Measurements from ENCODE around the gene F2.
"Not testable (repeated sequence)": the region's sequence is repeated elsewhere in the genome, so short reads cannot be mapped to it uniquely, and the experiment has no call there.

F2 gene

DNA sequence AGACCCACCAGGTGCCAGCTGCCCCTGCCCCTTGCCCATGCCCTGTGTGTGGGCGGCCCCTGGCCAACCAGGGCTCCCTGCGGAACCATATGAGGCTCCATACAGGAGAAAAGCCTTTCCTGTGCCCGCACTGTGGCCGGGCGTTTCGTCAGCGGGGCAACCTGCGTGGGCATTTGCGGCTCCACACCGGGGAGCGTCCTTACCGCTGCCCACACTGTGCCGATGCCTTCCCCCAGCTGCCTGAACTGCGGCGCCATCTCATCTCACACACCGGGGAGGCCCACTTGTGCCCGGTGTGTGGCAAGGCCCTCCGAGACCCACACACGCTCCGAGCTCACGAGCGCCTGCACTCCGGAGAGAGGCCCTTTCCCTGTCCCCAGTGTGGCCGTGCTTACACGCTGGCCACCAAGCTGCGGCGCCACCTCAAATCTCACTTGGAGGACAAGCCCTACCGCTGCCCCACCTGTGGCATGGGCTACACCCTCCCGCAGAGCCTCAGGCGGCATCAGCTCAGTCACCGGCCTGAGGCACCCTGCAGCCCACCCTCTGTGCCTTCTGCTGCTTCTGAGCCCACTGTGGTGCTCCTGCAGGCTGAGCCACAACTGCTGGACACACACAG is 13.8 kb upstream of the F2 start:
- Histone ChIP-seq H3K27ac (replicated peaks) (no peak overlapping the region), H3K4me3 (replicated peaks; ENCODE audit: insufficient read depth, low read length) (no peak overlapping the region), H3K27me3 (ENCODE audit: insufficient read depth, poor library complexity, severe bottlenecking) (no peaks in the 10 kb centered on the region)
- no peak for DNase-seq (ENCODE audit: low read depth in 1 of 2, low spot score in 1 of 2)
- no peak for TF ChIP-seq POLR2AphosphoS5 (IDR thresholded peaks at IDR 0.05; ENCODE audit: low read depth)
- TF ChIP-seq, protein P1, sequence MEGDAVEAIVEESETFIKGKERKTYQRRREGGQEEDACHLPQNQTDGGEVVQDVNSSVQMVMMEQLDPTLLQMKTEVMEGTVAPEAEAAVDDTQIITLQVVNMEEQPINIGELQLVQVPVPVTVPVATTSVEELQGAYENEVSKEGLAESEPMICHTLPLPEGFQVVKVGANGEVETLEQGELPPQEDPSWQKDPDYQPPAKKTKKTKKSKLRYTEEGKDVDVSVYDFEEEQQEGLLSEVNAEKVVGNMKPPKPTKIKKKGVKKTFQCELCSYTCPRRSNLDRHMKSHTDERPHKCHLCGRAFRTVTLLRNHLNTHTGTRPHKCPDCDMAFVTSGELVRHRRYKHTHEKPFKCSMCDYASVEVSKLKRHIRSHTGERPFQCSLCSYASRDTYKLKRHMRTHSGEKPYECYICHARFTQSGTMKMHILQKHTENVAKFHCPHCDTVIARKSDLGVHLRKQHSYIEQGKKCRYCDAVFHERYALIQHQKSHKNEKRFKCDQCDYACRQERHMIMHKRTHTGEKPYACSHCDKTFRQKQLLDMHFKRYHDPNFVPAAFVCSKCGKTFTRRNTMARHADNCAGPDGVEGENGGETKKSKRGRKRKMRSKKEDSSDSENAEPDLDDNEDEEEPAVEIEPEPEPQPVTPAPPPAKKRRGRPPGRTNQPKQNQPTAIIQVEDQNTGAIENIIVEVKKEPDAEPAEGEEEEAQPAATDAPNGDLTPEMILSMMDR (IDR thresholded peaks at IDR 0.05; ENCODE audit: insufficient read depth, low read length) = no peak
- TF ChIP-seq GABPA (IDR thresholded peaks at IDR 0.05; ENCODE audit: low read depth) = no peak
- TF ChIP-seq SPI1 (IDR thresholded peaks at IDR 0.05; ENCODE audit: borderline replicate concordance, low read depth) = no peak
- TF ChIP-seq, protein P2, sequence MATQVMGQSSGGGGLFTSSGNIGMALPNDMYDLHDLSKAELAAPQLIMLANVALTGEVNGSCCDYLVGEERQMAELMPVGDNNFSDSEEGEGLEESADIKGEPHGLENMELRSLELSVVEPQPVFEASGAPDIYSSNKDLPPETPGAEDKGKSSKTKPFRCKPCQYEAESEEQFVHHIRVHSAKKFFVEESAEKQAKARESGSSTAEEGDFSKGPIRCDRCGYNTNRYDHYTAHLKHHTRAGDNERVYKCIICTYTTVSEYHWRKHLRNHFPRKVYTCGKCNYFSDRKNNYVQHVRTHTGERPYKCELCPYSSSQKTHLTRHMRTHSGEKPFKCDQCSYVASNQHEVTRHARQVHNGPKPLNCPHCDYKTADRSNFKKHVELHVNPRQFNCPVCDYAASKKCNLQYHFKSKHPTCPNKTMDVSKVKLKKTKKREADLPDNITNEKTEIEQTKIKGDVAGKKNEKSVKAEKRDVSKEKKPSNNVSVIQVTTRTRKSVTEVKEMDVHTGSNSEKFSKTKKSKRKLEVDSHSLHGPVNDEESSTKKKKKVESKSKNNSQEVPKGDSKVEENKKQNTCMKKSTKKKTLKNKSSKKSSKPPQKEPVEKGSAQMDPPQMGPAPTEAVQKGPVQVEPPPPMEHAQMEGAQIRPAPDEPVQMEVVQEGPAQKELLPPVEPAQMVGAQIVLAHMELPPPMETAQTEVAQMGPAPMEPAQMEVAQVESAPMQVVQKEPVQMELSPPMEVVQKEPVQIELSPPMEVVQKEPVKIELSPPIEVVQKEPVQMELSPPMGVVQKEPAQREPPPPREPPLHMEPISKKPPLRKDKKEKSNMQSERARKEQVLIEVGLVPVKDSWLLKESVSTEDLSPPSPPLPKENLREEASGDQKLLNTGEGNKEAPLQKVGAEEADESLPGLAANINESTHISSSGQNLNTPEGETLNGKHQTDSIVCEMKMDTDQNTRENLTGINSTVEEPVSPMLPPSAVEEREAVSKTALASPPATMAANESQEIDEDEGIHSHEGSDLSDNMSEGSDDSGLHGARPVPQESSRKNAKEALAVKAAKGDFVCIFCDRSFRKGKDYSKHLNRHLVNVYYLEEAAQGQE (IDR thresholded peaks at IDR 0.05; ENCODE audit: insufficient replicate concordance, low read depth) = no peak

DNA sequence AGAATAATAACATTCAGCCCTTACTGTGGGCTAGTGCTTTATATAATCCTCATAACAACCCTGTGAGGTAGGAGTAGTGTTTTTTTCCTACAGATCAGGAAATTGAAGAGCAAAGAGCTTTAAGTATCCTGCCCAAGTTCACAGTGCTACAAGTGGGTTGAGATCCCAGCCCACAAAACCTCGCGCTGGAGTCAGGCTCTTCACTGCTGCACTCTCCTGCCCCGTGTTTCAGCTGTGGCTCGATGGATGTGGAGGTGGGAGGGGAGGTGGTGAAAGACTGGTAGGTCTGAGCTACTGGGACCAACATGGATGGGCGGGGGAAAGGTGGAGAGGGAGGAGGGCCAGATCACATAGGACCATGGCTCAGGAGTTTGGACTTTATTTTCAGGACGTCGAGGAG is 12.1 kb upstream of the F2 start:
- Histone ChIP-seq H3K27ac (replicated peaks) (no peak overlapping the region), H3K4me3 (replicated peaks; ENCODE audit: insufficient read depth, low read length) (no peak overlapping the region), H3K27me3 (ENCODE audit: insufficient read depth, poor library complexity, severe bottlenecking) (no peaks in the 10 kb centered on the region)
- no peak for DNase-seq (ENCODE audit: low read depth in 1 of 2, low spot score in 1 of 2)
- TF ChIP-seq, protein P2 (IDR thresholded peaks at IDR 0.05; ENCODE audit: insufficient replicate concordance, low read depth) = no peak
- TF ChIP-seq POLR2AphosphoS5 (IDR thresholded peaks at IDR 0.05; ENCODE audit: low read depth) (no peak), SPI1 (IDR thresholded peaks at IDR 0.05; ENCODE audit: borderline replicate concordance, low read depth) (no peak), GABPA (IDR thresholded peaks at IDR 0.05; ENCODE audit: low read depth) (no peak)
- TF ChIP-seq, protein P1 (IDR thresholded peaks at IDR 0.05; ENCODE audit: insufficient read depth, low read length) = no peak

DNA sequence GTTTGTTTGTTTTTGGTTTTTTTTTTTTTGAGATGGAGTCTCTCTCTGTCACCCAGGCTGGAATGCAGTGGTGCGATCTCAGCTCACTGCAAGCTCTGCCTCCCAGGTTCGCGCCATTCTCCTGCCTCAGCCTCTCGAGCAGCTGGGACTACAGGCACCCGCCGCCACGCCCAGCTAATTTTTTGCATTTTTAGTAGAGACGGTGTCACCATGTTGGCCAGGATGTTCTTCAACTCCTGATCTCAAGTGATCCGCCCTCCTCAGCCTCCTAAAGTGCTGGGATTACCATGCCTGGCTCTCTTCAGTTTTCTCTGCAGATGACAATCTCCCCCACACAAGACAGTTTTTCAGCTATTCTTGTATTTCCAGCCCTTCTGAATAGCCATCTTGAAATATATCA is 9.7 kb upstream of the F2 start:
- H3K27me3 ChIP-seq (ENCODE audit: insufficient read depth, poor library complexity, severe bottlenecking); H3K4me3 ChIP-seq (replicated peaks; ENCODE audit: insufficient read depth, low read length): not testable (repeated sequence)

DNA sequence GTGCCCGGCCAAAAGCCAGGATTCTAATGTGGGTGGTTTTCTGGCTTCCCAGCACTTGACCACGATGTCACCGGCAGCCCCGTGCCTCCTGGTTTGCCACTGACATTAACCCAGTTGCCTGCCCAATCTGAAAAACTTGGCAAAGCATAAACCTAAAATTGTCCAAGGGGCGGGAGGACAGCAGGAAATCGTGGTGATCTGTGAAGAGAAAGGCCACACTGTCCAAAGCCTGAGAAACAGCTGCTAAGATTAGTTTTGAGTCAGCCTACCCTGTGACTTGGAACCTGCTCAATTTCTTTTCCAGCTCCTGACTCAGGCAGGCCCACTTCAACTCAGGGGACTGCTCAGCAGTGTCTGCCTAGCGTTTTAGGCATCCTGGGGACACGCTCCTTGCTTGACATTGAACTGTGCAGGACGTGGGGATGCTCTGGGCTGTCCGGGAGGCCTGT is 8.2 kb upstream of the F2 start:
- no peak for DNase-seq (ENCODE audit: low read depth in 1 of 2, low spot score in 1 of 2)
- Histone ChIP-seq H3K4me3 (replicated peaks; ENCODE audit: insufficient read depth, low read length) (no peak overlapping the region), H3K27ac (replicated peaks) (no peak overlapping the region), H3K27me3 (ENCODE audit: insufficient read depth, poor library complexity, severe bottlenecking) (no peaks in the 10 kb centered on the region)
- TF ChIP-seq, protein P1 (IDR thresholded peaks at IDR 0.05; ENCODE audit: insufficient read depth, low read length) = no peak
- TF ChIP-seq SPI1 (IDR thresholded peaks at IDR 0.05; ENCODE audit: borderline replicate concordance, low read depth) (no peak), GABPA (IDR thresholded peaks at IDR 0.05; ENCODE audit: low read depth) (no peak), POLR2AphosphoS5 (IDR thresholded peaks at IDR 0.05; ENCODE audit: low read depth) (no peak)
- TF ChIP-seq, protein P2 (IDR thresholded peaks at IDR 0.05; ENCODE audit: insufficient replicate concordance, low read depth) = no peak

More for the DNA sequence above, 9.7 kb upstream of the F2 start:
- not testable (repeated sequence) for H3K27ac ChIP-seq (replicated peaks); DNase-seq (ENCODE audit: low read depth in 1 of 2, low spot score in 1 of 2)
